K562 treated with DMSO at 1 percent for 4 hours (cell line): ENCODE data around the gene SRI. TPM values are rescaled to one million over a fixed set of nuclear protein-coding genes. Genes with fewer than 3 reads are reported as not detected.

ENCODE experiments used
- total RNA-seq: library from RNA; unstranded; fragments of 300-600 nt; gene quantifications from 2 replicates; pipeline ENCODE4 v1.2.3, GENCODE V29; 2022; ENCODE audit not compliant: insufficient read depth

SRI gene, protein sequence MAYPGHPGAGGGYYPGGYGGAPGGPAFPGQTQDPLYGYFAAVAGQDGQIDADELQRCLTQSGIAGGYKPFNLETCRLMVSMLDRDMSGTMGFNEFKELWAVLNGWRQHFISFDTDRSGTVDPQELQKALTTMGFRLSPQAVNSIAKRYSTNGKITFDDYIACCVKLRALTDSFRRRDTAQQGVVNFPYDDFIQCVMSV
- 41.7 and 51.7 TPM in 2 replicates for total RNA-seq

GRCh38 chr7:88219781-88220747, at the start of gene SRI:
SRI (minus strand) TSS chr7:88220038; CDS start chr7:88220026, 12 bp downstream.

Other genes starting within 250 kb of the SRI start
- gene STEAP4, start 86.9 kb upstream of the SRI start, total RNA-seq = not detected in 2 replicates